Hepatocyte (in vitro differentiated cells): ENCODE results near the gene GLS.

ENCODE experiments used
- EZH2 ChIP-seq: fragments of 200-600 bp; sonication (generic); IDR thresholded peaks from 2 replicates; pipeline ENCODE4 v1.6.1; 2016; ENCODE audit warnings: antibody characterized with exemption, mild to moderate bottlenecking, borderline replicate concordance
- EZH2phosphoT487 ChIP-seq: fragments of 200-600 bp; sonication (generic); IDR thresholded peaks from one replicate; pipeline ENCODE4 v1.6.1; 2018; ENCODE audit warnings: antibody characterized with exemption, mild to moderate bottlenecking, low read depth, moderate library complexity; ENCODE audit not compliant: unreplicated experiment, severe bottlenecking
- TF ChIP-seq, protein P1 (sequence below): fragments of 200-600 bp; sonication (generic); IDR thresholded peaks from 2 replicates; pipeline ENCODE4 v1.5.1; 2016; ENCODE audit warnings: antibody characterized with exemption, mild to moderate bottlenecking; ENCODE audit not compliant: poor library complexity

DNA sequence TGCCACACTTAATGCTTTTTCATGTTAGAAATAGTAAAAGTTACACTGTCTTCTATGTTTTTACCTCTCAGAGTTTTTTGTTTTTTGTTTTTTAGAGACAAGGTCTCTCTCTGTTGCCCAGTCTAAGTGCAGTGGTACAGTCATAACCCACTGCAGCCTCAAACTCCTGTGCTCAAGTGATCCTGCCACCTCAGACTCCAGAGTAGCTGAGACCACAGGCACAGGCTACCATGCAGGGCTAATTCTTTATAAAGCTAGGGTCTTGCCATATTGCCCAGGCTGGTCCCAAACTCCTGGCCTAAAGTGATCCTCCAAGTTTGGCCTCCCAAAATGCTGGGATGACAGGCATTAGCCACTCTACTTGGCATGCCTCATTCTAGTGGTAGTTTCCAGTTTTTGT lies 33.1 kb downstream of the GLS start:
- TF ChIP-seq, protein P1, sequence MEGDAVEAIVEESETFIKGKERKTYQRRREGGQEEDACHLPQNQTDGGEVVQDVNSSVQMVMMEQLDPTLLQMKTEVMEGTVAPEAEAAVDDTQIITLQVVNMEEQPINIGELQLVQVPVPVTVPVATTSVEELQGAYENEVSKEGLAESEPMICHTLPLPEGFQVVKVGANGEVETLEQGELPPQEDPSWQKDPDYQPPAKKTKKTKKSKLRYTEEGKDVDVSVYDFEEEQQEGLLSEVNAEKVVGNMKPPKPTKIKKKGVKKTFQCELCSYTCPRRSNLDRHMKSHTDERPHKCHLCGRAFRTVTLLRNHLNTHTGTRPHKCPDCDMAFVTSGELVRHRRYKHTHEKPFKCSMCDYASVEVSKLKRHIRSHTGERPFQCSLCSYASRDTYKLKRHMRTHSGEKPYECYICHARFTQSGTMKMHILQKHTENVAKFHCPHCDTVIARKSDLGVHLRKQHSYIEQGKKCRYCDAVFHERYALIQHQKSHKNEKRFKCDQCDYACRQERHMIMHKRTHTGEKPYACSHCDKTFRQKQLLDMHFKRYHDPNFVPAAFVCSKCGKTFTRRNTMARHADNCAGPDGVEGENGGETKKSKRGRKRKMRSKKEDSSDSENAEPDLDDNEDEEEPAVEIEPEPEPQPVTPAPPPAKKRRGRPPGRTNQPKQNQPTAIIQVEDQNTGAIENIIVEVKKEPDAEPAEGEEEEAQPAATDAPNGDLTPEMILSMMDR: no peak
- TF ChIP-seq EZH2phosphoT487: no peak
- TF ChIP-seq EZH2: no peak
